GM18861 (cell line): ENCODE data around the gene OR8H1.

ENCODE experiments used
- ATAC-seq: cut with Tn5 transposase; IDR thresholded peaks from one replicate; pipeline ENCODE4 v1.9.1; 2021; ENCODE audit not compliant: unreplicated experiment

OR8H1 gene

DNA sequence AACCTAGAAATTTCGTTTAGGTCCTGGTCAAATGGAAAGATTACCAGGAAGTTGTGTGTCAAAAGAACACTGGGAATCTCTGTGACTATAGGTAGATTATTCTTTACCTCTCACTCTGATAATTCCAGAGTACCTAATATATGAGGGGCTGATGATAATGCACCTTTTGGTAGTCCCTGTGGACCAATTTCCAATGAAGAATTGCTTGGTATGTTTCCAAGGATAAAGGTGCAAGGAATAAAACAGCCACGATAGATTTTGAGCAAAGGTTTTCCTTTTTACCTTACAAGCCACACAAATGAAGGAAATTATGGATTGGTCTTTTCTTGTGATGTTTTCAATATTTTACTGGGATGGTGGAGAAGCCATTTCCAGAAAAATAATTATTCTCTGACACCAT is at the start of gene OR8H1:
Gene OR8H1 (minus strand): TSS at position 101 of the 400 bp plus-strand sequence. CDS start 1,192 bp downstream, outside the sequence.
- ATAC-seq, result no peak

GRCh38 chr11:56340289-56340688 is 48.2 kb upstream of the OR8H1 start:
- ATAC-seq, result no peak

DNA sequence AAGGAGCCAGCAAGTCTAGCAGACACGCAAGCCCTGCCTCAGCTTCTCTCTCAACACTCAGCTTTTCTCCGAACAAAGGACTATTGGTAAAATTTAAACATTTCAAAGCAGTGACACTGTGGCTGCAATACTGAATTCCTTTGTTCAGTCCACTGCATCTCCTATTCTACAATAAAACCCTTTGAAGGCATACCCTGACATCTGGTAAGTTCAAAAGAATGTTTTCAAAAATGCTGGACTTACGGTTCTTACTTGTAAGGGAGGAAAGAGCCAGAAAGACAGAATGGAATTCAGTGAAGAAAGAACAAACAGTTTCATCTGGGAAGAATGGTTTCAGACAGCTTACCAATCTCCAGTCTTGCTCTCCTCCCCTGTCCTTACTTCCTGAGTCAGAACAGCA is 41.1 kb upstream of the OR8H1 start:
- no peak for ATAC-seq

DNA sequence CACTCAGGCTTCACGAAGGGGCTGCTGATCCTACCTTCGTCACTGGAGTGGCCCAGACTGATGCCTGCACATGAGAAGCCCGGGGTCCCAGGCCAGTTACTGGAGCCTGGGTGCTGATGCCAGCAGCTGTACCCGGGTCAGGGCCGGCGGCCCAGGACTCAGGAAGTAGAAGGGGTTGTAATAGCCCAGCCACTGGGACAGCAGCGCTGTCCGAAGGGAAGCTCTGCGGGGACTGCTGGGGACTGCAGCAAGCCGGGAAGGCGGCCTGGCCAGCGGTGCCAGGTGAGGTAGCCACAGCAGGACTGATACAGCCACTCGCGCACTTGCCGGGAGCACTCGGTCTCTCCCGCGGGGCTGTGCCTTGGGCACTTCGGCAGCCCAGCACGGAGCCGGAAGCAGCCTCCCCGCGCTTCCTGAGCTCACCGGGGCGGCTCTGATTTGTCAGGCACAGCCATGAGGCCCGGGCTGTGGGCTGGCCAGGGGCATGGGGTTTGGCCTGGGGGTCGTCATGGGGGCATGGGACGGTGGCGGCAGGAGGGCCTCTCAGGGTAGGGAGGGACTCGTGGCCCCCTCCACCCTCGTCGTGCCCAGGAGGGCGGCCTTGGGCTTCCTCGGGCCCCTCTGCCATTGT is 39.9 kb upstream of the OR8H1 start:
- no peak for ATAC-seq

DNA sequence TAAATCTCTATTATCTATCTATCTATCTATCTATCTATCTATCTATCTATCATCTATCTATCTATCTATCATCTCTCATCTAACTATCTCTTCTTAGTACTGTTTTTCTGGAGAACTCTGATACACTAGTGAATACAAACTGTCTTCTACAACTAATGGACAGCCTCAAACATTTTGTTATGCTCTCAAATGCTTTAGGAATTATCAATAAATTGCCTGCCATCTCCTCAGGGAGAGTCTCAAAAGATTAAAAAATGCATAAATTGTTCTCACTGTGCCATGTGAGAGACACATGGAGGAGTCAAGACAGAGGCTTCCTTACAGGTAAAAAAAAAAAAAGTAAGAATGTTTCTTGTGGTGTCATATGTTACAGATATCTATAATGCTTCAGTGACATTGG is 22.8 kb upstream of the OR8H1 start, which contains the start of gene OR8K3:
Gene OR8K3 (plus strand): TSS at position 301 of the 400 bp plus-strand sequence. CDS start 3,163 bp downstream, outside the sequence.
- ATAC-seq, result no peak

DNA sequence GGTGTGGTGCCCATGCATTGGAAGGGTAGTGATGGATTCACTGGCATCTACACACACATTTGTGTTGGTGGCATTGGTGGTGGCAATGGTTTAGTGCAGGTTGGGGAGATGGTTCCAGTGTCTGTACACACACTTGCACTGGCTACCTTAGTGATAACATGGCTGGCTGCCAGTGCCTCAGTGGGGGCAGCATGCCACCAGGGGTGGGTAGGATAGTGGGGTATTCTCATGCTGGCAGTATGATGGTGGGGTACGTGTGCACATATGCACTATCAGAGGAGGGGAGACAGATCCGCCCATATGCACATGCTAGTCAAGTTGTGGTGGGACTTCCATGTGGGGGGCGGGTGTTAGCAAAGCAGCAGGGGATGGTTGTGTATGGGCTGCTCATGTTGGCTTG is 15.8 kb upstream of the OR8H1 start:
- ATAC-seq, result no peak

DNA sequence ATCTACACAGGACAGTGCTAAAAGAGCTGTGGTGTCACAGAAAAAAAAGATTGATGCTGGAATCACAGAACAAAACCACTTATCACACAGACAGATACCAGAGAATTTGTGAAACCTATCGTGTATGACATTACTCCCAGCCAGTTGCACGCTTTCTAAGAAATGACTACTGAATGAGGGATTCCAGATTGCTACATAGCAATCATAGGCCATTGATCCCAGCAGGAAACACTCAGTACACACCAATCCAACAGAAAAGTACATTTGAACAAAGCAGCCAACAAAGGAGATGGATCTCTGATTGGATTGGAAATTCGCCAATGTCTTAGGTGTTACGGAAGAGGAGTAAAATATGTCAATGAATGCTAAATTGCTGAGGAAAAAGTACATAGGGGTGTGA is 4.8 kb upstream of the OR8H1 start:
- ATAC-seq, result no peak

GRCh38 chr11:56273854-56274253 is 18.2 kb downstream of the OR8H1 start, which contains the start of gene OR5T1:
OR5T1 (plus strand) TSS chr11:56274154; CDS start chr11:56275639, 1,485 bp downstream.
- no peak for ATAC-seq

GRCh38 chr11:56271092-56271491 is 21.0 kb downstream of the OR8H1 start:
- ATAC-seq, result no peak

GRCh38 chr11:56251954-56252353 is 40.1 kb downstream of the OR8H1 start, which contains the start of gene OR5T3:
OR5T3 (plus strand) TSS chr11:56252254; CDS start chr11:56252254, 0 bp downstream.
- ATAC-seq, result no peak
